Stromal cell of bone marrow (primary cell): ENCODE measurements around the gene PAIP1.
"Not testable (repeated sequence)": the region's sequence is repeated elsewhere in the genome, so short reads cannot be mapped to it uniquely, and the experiment has no call there.

ENCODE experiments used
- DNase-seq: peaks from one replicate; pipeline ENCODE4 v3.0.0-alpha.2; 2012; ENCODE audit warnings: low read depth

The PAIP1 gene, protein sequence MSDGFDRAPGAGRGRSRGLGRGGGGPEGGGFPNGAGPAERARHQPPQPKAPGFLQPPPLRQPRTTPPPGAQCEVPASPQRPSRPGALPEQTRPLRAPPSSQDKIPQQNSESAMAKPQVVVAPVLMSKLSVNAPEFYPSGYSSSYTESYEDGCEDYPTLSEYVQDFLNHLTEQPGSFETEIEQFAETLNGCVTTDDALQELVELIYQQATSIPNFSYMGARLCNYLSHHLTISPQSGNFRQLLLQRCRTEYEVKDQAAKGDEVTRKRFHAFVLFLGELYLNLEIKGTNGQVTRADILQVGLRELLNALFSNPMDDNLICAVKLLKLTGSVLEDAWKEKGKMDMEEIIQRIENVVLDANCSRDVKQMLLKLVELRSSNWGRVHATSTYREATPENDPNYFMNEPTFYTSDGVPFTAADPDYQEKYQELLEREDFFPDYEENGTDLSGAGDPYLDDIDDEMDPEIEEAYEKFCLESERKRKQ

GRCh38 chr5:43556857-43557542 lies at the start of gene PAIP1:
PAIP1 (minus strand) TSS chr5:43557077; CDS start chr5:43556846, 231 bp downstream.
- peak; percentile 73 for DNase-seq

GRCh38 chr5:43606351-43606750 lies 49.5 kb upstream of the PAIP1 start:
- no peak for DNase-seq

DNA sequence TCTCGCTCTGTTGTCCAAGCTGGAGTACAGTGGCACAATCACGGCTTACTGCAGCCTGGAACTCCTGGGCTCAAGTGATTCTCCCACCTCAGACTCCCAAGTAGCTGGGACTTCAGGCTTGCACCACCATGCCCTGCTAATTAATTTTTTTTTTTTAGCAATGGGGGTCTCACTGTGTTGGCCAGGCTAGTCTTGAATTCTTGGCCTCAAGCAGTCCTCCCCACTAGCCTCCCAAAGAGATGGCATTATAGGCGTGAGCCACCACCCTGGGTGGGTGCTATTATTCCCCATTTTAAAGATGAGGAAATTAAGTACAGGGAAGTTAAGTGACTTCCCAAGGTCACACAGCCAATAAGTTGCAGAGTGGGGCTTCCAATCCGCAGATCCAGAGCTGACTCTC lies 47.8 kb upstream of the PAIP1 start:
- no peak for DNase-seq

- DNase-seq, result no peak
These were observed 46.7 kb upstream of the PAIP1 start for GRCh38 chr5:43603344-43604217.

DNA sequence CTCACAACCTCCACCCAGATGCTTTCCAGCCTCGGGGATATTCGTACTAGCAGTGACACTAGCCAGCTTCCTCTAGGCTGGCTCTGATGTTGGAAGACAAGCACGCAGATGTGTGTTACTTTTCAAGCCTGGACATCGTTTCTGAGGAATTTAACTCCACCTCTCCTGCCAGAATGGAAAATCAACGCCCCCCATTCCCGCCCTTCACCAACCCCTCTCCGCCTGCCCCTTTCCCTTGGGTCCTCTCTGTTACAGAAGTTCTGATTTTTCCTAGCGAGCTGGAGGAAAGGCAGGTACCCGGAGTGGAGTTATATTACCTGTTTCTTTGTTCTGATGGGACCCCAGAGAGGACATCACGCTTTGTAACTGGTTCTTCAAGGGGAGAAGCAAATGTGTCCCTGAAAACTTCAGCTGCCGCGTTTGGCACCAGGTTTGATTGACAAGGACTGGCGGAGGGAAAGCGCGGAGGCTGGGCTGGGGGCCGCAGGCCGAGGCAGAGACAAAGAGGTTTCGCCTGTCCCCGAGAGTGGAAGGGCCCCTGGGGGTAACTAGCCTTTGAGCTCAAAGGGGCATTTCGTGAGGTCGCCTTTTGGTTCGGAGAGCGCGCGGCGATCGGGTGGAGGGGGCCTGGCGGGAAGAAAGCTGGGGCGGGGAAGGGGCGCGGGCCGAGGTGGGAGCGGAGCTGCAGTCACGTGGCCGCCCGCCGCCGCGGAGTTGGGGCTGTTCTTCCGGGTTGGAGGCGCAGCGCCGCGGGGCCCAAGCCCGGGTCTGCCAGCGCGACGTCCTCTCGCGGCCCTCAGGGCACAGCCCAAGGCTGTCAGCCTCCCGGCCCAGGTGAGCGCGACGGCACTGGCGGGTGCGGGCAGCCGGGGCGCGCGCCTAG lies 45.8 kb upstream of the PAIP1 start, which contains the start of gene NNT:
TSS of gene NNT (plus strand) at position 720 of the 883 bp plus-strand sequence. CDS start 6,016 bp downstream, outside the sequence.
- DNase-seq, result no peak

DNA sequence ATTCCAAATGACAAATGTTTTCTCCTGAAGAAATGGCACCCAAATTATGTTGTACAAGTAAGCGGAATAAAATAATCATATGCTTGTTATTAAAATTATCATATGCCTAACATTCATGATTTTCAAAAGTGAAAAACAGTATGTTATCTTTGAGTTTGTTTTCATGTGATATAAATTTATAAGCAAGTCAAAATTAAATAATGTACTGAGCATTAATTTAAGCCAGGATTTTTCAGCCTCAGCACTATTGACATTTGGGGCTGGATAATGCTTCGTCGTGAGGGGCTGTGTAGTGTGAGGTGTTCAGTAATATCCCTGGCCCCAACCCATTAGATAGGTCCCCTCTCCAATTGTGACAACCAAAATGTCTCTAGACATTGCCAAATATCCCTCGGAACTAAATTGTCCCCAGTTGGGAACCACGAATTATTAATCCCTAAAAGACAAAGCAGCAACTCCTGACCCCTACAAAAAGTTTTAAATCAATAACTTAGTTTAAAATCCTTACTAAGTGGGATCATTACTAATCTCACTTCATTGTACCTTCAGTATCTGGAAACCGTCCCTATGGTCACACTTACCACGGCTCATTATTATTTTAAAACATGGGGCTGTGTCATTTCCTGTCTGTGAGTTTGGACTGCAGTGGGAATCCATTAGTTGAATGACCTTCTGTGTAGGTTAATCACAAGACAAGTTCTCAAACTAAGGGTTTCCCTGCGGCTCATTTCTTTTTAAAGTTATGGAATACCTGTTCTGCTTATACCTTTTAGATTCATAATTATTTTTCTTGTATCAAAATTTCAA lies 44.8 kb upstream of the PAIP1 start:
- DNase-seq, result no peak

GRCh38 chr5:43598927-43599326 lies 42.0 kb upstream of the PAIP1 start:
- not testable (repeated sequence) for DNase-seq

DNA sequence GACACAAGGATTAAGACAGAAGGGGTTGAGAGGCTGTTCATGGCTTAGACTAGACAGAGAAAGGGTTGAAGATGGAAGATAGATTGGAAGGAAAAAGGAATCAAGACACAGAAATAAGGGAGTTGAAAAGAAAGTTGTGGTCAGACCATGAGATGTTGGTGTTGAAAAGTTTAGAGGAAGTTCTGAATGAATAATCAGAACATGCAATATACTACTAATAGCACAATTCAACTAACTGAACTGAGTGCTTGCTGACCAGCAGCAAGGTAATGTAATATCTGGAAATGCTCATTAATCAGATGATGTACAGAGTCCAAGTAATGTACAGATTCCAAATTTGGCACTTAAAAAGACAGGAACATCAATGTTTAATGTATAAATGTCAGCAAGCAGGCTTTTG lies 35.5 kb upstream of the PAIP1 start:
- no peak for DNase-seq

DNA sequence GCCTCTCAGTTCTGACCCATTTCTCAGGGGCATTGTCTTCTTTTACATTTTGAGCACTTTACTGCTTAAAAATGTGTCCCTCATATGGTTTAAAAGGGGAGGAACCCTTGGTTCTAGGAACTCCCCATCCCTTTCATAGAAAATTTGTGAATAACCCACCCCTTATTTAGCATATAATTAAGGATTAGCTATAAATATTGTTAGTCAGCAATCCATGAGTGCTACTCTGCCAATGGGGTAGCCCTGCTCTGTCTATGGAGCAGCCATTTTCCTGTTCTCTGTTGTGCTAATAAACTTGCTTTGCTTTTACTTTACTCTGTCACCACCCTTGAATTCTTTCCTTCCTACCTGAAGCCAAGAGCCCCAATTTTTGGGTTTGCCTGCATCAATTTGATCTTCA lies 33.8 kb upstream of the PAIP1 start:
- DNase-seq, result no peak

DNA sequence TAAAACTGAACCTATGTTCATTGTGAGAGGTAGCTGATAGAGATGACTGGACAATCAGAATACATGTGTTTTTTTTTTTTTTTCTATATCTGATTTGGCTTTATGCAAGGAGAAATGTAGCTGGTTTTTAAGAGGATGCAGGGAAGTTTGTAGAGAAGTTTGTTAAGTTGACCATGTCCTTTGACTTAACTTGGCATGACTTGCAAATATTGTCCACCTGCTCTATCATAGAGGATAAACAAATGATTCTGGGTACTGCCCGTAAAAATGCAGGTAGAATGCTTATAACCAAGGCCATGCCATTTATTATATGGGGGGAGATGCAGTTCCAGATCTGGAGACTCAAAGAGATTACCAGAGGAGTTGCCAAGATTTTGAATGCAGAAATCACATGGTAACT lies 32.4 kb upstream of the PAIP1 start:
- DNase-seq, result no peak

- no peak for DNase-seq
These were observed 32.0 kb upstream of the PAIP1 start for GRCh38 chr5:43588842-43589241.

DNA sequence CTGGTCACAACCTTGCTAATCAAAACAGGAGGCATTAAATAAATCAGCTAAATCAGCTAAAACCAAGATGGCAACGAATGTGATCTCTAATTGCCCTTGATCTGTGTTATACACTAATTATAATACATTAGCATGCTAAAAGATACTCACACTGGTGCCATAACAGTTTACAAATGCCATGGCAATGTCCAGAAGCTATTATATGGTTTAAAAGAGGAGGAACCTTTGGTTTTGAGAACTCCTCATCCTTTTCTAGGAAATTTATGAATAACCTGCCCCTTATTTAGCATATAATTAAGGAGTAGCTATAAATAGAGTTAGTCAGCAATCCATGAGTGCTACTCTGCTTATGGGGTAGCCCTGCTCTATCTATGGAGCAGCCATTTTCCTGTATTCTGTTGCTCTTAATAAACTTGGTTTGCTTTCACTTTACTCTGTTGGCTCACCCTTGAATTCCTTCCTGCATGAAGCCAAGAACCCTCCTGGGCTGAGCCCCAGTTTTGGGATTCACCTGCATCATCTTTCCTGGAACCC lies 27.4 kb upstream of the PAIP1 start:
- DNase-seq, result no peak

DNA sequence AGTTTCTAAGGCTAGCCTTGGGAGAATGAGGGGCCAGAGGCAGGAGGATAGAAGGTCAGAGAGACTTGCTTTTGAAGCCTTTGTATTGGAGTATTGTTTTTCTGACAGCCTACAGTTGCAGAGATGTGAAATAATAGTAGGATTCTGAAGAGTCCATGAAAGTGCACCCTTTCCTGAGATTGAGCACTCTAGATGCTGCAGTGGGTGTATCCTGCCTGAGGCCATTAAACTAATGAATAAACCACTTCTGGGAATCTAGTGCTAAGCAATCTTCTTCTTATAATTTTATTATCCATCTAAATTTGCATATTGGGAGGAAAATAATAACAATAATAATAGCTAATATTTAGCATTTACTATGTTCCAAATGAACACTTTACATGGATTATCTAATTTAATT lies 26.8 kb upstream of the PAIP1 start:
- DNase-seq, result no peak

DNA sequence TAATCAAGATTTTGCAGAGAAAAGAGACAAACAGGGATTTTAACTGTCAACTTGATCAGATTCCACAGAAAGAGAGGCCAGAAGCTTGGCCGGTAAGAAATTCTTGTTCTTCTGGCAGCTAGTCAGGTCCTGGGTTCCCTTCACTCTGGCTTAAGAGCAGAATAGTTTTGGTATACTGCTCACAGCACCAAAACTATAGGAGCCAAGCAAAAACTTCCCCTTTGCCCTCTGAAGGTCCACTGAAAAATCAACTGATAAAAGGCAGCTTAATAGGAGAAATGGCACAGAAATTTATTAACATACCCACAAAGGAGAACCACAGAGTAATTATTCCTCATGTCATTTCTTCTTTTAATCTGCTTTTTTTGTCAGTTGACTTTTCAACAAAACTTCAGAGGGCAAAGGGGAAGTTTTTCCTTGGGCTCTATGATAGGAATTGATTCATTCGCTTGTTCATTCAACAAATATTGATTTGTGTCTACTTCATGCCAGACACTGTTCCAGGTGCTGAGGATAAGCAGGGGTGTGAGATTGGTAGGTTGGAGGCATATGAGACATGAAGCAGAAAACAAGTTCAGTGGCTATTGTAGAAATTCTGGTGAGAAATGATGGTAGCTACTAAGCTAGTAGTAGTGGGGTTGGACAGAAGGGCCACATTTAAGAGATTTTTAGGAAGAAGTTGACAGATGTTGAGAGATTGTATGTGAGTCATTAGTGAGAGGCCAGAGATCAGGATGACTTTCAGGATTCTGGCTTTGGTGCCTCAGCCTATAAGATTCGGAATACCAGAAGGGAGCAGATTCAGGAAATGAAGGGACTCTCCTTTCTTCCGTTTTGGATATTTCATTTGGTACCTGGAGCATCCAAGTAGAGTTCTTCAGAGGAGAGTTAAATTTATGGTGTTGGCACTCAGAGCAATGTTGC lies 25.5 kb upstream of the PAIP1 start:
- no peak for DNase-seq

DNA sequence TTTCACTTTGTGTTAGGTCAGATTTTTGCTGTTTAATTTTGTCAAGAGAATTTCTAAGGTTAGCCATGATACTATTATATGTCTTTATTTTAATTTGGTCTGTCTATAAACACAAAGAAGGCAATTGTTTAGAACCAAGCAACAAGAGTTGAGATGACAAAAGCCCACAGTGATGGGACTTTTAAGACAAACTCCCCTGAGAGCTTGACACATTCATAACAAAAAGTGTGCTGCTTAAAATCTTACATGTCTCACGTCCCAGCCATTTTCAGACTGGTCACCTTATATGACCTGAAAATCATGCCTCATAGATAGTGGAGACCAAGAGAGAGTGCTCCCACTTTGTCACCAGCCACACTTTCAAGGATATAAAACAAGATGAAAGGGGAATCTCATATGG lies 24.5 kb upstream of the PAIP1 start:
- no peak for DNase-seq

DNA sequence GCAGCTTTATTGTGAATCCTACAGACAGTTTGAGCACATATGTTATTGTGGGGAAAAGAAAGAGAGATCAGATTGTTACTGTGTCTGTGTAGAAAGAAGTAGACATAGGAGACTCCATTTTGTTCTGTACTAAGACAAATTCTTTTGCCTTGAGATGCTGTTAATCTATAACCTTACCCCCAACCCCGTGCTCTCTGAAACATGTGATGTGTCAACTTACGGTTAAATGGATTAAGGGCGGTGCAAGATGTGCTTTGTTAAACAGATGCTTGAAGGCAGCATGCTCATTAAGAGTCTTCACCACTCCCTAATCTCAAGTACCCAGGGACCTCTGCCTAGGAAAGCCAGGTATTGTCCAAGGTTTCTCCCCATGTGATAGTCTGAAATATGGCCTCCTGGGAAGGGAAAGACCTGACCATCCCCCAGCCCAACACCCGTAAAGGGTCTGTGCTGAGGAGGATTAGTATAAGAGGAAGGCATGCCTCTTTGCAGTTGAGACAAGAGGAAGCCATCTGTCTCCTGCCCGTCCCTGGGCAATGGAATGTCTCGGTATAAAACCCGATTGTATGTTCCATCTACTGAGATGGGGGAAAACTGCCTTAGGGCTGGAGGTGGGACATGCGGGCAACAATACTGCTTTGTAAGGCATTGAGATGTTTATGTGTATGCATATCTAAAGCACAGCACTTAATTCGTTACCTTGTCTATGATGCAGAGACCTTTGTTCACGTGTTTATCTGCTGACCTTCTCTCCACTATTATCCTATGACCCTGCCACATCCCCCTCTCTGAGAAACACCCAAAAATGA lies 23.7 kb upstream of the PAIP1 start:
- DNase-seq, result not testable (repeated sequence)

- DNase-seq, result peak; percentile 58
These were observed 16.2 kb upstream of the PAIP1 start for GRCh38 chr5:43573058-43573457.

GRCh38 chr5:43572357-43572756 lies 15.5 kb upstream of the PAIP1 start:
- DNase-seq, result no peak
